ENCODE data around the gene SDHAF4.
"Not testable (repeated sequence)": the region's sequence is repeated elsewhere in the genome, so short reads cannot be mapped to it uniquely, and the experiment has no call there.

SDHAF4 gene

DNA sequence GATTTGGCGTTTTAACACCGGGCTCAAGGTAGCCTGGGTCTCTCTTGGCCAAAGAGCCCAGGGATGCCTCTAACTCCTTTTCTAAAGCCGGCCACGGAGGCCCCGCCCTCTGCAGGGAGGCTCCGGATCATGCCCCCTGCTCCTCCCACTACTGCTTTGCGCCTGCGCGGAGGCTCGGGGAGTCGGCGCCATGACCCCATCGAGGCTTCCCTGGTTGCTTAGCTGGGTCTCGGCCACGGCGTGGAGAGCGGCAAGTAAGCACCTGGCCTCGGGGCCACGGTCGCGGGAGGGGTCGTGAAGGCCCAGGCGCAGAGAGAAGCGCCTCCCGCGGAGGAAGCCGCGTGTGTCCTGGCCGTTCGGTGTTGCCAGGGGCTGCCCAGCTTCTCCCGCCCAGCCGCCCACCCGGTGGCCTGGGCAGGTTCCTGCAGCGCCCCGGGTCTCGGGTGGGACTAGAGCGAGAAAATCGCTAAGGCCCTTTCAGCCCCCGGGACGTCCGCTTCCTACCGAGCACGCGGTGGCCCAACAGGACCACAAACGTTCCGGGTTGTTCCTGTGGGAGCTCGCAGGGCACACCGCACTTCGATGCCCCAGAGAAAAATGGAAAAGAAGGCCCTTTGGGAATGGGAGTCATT is at the start of gene SDHAF4:
Gene SDHAF4 (plus strand): TSS at position 180 of the 632 bp plus-strand sequence. CDS start 11 bp downstream, at position 191.
- peak; percentile 97 for DNase-seq (ENCODE audit: low spot score)

DNA sequence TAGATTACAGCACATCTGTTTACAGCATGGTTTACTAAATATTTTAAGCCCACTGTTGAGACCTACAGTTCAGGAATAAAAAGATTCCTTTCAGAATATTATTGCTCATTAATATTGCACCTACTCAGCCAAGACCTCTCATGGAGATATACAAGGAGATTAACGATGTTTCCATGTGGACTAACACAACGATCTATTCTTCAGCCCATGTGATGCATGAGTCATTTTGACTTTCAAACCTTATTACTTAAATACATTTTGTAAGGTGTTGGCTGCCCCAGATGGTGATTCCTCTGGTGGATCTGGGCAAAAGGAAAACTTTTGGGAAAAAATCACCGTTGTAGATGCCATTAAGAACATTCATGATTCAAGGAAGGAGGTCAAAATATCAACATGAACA is 48.0 kb upstream of the SDHAF4 start:
- no peak for DNase-seq (ENCODE audit: low spot score)

DNA sequence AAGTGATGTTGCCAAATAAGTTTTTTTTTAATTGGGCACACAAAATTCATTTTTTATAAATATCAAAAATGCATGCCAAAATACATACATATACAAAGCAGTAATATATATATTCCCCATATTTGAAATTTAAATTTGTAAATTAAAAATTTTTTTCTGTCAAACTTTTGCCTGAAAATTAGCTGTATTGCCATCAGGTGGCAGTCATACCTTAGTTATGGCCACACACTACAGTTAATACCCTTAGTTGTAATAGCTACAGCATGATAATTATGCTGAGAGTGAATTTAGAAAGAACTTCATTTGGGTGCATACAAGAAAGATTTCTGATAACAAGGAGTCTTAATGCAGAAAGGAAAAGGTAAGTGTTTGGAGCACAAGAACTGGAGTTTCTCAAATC is 46.2 kb upstream of the SDHAF4 start:
- peak; percentile 4 for DNase-seq (ENCODE audit: low spot score)

DNA sequence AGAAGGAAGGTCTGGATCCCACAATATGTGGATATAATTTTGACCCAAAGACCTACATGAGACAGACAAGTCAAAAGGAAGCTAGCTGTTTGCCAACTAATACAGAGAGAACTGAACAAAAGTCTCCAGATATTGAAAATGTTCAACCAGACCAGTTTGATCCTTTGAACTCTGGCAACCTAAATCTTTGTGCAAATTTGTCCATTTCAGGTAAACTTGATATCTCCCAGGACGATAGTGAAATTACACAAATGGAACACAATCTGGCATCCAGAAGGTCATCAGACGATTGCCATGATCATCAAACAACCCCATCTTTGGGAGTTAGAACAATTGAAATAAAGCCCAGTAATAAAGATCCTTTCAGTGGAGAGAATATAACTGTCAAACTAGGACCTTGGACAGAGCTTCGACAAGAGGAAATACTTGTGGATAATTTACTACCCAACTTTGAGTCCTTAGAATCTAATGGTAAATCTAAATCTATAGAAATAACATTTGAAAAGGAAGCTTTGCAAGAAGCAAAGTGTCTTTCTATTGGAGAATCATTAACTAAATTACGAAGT is 41.9 kb upstream of the SDHAF4 start:
- no peak for DNase-seq (ENCODE audit: low spot score)

DNA sequence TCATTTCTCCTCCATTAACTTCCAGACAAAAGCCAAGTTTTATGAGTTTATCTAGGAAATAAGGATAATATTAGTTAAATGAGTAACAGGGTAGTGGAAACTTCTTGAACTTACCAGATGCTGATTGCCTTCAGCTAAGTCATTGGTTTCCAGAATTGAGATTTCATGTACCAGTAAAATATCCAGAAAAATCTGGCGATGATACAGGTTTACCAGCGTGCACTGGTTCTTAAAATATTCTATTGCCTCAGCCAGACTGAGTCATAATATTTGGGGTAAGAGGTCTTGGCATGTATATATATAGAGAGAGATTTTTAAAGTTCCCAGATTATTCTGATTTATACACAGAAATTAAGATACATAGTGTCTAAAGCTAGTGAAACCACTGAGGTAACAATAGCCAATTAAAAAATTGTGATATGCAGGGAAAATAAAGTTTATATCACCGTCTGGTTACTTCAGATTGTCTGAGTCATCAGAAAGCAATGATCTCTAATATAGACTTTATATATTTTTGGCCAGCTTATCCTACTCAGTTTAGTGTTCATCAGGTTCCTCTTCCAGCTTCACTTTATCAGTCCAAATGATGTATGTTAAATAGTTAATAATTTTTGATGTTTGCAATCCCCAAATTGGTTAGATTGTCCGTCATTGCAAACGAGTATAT is 39.5 kb upstream of the SDHAF4 start:
- DNase-seq (ENCODE audit: low spot score) = no peak

DNA sequence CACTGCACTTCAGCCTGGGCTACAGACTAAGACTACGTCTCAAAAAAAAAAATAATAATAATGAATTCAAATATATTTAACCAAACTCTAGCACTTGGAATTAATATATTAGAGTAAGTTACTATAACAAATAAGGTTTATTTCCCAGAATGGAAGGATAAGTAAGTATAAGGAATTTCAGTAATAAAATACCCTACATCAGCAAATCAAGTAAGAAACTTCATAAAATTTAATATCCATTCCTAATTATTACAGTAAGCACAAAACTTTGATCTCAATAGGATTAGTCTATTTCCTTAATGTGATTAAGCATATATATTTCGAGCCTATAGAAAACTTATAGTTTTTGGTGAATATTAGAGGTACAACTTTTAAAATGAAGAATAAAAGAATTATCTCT is 36.7 kb upstream of the SDHAF4 start:
- DNase-seq (ENCODE audit: low spot score) = no peak

DNA sequence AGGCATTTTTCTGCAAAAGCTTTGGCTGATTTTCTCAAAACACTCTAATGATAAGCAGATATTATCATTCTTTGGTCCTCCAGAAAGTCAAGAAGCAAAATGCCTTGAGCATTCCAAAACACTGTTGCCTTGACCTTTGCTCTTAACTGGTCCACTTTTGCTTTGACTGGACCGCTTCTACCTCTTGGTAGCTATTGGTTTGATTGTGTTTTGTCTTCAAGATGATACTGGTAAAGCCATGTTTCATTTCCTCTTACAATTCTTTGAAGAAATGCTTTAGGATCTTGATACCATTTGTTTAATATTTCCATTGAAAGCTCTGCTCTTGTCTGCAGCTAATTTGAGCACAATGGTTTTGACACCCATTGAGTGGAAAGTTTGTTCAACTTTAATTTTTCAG is 35.6 kb upstream of the SDHAF4 start:
- no peak for DNase-seq (ENCODE audit: low spot score)

DNA sequence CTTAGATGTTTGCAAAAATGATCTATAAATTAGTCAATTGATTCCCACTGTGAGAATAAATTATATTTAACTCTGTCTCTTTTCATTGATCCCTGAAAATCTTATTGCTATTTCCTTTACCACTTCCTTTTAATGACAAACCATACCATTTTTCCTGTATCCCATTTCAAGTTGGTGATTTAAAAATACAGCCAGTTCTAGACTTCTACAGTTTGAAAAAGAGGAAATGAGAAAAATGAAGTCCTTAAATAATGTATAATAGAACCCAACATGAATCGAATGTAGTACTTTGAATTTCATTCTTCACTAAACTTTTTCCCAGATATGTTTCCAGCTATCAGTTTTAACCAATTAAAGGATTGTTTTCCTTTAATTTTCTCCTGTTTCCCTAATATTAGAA is 29.5 kb upstream of the SDHAF4 start:
- DNase-seq (ENCODE audit: low spot score) = no peak

DNA sequence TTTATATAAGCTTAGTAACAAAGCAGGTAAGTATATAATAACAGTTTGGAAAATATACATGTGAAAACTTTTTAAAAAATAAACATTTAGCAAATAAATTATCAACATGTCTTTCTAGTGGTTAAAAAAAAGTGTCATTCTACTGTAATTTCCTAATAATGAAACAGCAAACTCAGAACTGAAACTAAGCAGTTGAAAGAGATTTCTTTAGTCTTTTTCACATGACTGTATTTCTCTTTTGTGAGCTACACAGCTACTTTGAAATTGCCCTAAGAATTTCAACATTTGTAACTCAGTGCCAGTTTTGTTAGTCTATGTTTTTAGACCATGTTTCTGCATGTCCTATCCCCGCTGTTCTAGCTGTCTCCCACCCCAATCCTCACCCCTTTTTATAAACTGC is 28.4 kb upstream of the SDHAF4 start:
- no peak for DNase-seq (ENCODE audit: low spot score)

DNA sequence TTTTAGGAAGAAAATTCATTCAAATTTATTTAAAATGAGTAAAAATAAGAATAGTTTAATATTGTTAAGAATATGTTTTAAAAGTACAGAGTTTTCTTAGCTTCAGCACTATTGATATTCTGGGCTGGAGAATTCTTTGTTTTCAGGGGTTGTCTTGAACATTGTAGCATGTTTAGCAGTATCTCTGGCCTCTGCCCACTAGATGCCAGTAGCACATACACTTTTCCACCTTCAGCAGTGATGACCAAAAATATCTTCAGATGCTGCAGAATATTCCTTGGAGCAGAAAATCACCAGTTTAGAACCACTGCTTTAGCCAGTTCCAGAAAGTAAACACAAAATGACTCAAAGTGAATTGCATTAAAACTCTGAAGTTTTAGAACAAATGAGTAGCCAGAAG is 19.4 kb upstream of the SDHAF4 start:
- DNase-seq (ENCODE audit: low spot score) = no peak

DNA sequence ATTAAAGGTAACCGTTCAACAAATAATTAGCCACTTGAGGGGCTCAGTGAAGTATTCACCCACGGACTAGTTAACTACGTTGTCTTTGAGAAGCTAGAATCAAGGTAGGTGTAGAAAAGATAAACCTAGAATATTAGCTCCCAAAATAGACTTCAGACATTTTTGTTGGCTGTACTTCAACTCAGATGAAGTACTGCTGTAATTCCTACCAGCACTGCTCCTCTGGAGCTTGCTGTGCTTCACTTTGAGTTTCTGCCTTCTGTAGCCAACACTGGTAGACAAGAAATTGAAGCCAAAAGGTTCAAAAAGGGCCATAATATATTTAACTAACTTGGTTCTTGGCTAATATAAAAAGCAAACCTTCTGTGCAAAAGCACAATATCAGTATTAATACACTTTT is 18.8 kb upstream of the SDHAF4 start:
- no peak for DNase-seq (ENCODE audit: low spot score)

DNA sequence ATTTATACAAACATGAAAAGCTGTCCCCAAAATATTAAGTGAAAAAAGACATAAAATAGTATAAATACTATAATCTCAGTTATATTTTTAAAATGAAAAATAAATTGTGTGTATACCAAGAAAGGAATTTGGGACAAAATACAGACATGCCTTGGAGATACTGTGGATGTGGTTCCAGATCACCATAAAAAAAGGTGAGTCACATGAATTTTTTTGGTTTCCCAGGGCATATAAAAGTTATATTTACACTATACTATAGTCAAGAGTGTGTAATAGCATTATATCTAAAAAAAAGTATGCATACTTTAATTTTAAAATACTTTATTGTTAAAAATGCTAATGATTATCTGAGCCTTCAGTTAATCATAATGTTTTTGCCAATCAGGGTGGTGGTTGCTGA is 17.4 kb upstream of the SDHAF4 start:
- DNase-seq (ENCODE audit: low spot score) = no peak

DNA sequence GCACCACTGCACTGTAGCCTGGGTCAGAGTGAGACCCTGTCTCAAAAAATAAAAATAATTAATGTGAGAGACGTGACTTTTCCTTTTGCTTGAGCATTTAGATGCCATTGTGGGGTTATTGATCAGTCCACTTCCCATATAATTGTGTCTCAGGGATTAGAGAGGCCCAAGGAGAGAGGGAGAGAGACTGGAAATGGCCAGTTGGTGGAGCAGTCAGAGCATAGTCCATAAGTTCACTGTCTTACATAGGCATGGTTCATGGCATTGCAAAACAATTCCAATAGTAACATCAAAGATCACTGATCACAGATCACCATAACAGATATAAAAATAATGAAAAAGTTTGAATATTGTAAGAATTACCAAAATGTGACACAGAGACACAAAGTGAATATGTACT is 15.2 kb upstream of the SDHAF4 start:
- no peak for DNase-seq (ENCODE audit: low spot score)

DNA sequence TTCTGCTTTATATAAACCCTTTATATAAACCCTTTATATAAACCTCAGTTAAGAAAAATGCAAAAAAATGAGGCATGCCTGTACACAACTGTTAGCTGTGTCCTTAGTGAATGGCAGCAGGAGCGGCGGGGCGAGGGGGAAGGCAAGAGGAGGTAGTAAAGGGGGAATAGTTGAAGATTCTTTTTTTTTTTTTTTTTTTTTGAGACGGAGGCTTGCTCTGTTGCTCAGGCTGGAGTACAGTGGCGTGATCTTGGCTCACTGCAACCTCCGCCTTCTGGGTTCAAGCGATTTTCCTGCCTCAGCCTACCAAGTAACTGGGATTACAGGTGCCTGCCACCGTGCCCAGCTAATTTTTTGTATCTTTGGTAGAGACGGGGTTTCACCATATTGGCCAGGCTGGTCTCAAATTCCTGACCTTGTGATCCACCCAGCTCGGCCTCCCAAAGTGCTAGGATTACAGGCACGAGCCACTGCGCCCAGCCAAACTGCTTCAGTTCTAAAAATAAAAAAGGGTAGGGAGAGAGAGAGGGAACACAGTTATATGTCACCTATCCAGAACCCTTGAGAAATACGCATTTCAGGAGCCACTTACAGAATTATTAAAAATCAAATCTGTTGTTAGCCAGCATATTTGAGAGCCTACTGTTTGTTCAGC is 14.3 kb upstream of the SDHAF4 start:
- not testable (repeated sequence) for DNase-seq (ENCODE audit: low spot score)

DNA sequence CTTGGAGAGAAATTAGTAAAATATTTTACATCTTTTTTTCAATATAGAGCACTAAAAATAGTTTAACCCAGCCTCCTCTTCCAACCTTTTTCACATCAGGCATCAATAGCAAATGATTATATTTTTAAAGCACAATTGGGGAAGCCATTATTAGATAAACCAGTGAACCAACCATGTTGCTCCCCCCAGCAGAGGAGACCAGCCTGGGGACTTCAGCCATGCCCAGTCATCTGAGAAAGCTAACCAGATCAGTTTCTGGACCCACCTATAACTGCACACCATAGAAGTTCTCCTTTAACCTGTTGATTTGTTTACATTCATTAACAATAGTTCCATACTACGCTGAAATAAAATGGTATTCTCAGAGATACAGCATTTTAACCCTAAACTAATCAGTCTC is 13.8 kb upstream of the SDHAF4 start:
- DNase-seq (ENCODE audit: low spot score) = no peak

DNA sequence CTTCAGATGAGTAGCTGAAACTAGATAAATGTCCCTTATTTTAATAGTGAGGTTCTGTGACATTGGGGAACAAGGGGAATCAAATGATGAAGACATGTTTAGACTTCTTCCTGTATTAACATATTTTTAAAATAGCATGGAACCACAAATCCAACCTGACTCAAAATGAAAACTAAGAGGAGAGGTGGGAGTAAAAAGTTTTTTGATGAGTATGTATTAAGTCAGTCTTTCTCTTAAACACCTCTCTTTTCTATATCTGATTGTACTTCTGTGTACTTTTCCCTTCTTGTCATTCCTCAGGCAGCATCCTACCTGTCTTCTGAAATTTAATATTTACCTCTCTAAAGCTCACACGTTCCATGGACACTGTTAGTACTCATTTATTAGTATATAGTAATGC is 8.7 kb upstream of the SDHAF4 start:
- no peak for DNase-seq (ENCODE audit: low spot score)

DNA sequence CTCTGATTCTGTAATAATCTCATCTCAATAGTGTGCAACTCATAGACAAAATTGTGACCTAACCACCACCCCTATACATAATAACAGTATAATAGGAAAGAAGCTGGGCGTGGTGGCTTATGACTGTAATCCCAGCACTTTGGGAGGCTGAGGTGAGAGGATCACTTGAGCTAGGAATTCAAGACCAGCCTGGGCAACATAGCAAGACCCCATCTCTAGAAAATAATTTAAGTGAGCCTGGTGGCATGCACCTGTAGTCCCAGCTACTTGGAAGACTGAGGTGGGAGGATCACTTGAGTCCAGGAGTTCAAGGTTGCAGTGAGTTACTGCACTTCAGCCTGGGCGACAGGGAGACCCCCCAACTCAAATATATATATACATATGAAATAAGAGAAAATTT is 4.3 kb upstream of the SDHAF4 start:
- DNase-seq (ENCODE audit: low spot score) = not testable (repeated sequence)

DNA sequence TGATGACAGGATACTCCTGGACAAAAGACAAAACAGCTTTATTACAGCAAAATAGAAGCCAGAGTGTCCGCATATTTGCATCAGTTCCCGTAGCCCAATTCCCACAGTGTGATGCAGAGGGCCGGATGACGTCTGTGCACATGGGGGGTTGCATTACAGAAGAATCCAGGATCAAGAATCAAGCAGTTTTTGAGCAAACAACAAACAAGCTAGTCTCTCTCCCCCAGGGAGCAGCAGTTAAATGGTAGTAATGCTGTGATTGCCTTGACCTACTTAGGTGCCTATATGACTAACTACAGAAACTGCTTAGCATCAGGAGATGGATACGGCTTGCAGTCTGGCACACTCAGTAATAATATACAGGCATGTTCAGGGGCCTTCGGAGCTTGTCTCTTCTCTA is 3.2 kb upstream of the SDHAF4 start:
- DNase-seq (ENCODE audit: low spot score) = no peak

DNA sequence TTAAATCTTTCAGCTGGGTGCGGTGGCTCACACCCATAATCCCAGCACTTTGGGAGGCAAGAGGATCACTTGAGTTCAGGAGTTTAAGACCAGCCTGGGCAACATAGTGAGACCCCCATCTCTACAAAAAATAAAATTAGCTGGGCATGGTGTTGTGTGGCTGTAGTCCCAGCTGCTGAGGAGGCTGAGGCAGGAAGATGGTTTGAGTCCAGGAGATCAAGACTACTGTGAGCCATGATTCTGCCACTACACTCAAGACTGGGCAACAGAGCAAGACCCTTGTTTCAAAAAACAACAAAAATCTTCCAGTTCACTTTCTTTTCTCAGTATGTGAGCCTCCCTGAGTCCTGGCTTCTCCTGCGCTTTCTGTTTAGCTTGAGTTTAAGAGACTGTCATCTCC is 7.9 kb downstream of the SDHAF4 start:
- DNase-seq (ENCODE audit: low spot score) = no peak

DNA sequence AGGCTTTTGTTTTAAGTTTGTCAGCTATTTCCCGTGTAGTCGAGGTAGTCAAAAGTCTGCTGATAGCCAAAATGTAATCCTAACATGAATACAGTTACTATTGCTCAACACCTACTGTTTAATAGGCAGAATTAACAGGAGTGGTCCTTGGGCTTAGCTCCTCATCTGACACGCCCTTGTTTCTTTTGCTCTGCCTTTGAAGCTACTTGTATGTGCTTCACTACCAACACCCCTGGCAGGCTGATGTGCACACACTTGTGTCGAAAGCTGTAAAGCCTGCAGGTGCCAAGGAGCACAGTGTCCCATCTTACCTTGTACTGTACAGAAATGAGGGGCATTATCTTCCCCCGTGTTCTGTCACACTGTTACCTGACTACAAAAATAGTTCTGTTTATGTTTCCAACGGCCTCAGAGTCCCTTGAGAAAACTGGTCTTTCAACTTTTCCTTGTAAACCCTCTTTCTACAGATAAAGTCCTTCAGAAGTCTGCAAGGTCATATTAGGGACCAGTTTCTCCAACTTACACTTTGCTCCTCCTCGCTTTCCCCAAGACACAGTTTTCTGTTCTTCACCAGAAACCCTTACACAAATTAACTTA is 9.3 kb downstream of the SDHAF4 start:
- peak; percentile 11 for DNase-seq (ENCODE audit: low spot score)

DNA sequence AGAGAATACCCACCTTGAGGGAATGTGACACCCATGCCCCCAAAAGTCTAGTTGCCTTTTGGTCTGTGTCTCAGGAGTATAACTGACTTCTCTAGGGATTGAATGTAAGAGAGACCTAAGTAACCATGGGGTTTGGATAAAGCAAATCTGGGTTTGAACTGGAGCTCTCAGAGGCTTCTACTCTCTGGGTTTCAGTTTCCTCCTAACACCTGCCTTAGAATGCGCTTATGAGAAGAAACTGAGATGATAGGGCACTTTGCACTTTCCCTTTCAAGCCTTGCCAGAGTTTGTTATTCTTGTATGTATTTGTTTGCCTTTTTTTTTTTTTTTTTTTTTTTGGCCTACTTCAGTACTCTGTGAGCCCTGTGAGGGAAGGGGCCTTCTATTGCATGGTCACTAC is 19.4 kb downstream of the SDHAF4 start:
- DNase-seq (ENCODE audit: low spot score) = no peak

DNA sequence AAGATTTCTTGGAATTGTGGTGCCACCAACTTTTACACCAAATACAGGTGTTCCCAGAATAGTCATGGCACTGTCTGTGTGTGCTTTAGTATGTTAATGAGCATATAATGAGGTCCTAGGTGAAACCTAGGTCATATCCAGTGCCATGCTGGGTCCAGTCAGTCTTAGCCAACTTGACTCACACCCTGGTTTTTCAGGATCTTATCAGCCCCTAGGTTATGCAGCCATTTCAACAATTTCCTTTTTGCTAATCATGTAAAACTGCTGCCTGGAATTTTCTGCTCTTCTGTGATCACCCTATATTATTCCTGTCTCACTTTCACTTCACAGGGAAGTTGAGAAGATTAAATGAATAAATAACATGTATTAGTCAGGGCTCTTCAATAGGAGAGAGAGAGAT is 23.7 kb downstream of the SDHAF4 start:
- no peak for DNase-seq (ENCODE audit: low spot score)

All from iPS-NIHi11 (cell line).